HUDEP-2 (cell line): ENCODE measurements around the gene UNC5B.

Experiments
- DNase-seq, 76 experiments: peaks; one replicate each; lab custom pipeline; 2025; ENCODE audit not compliant: unreplicated experiment in 76 of 76; lab: John Stamatoyannopoulos, UW

Gene UNC5B

GRCh38 chr10:71278691-71279588 lies 66.6 kb downstream of the UNC5B start:
- DNase-seq = no peak

GRCh38 chr10:71279590-71280170 lies 67.3 kb downstream of the UNC5B start:
- DNase-seq = no peak

- DNase-seq = no peak
These were observed 67.8 kb downstream of the UNC5B start for GRCh38 chr10:71280216-71280615.

GRCh38 chr10:71280825-71281224 lies 68.5 kb downstream of the UNC5B start:
- DNase-seq = no peak

- DNase-seq = no peak
These were observed 69.4 kb downstream of the UNC5B start for GRCh38 chr10:71281646-71282322.

- no peak for DNase-seq
These were observed 69.9 kb downstream of the UNC5B start for GRCh38 chr10:71282323-71282680.

- no peak for DNase-seq
These were observed 71.0 kb downstream of the UNC5B start for GRCh38 chr10:71283410-71283809.

GRCh38 chr10:71283876-71284275 lies 71.5 kb downstream of the UNC5B start:
- DNase-seq = no peak

GRCh38 chr10:71284544-71285179 lies 72.3 kb downstream of the UNC5B start:
- no peak for DNase-seq

- peak in 8 of 76 experiments; percentile 3 to 16 (median 10) for DNase-seq
These were observed 72.8 kb downstream of the UNC5B start for GRCh38 chr10:71285180-71285545.

GRCh38 chr10:71285986-71286385 lies 73.6 kb downstream of the UNC5B start:
- DNase-seq = no peak

GRCh38 chr10:71286521-71287294 lies 74.3 kb downstream of the UNC5B start:
- no peak for DNase-seq

- DNase-seq = no peak
These were observed 75.1 kb downstream of the UNC5B start for GRCh38 chr10:71287456-71287855.

GRCh38 chr10:71288461-71288860 lies 76.1 kb downstream of the UNC5B start:
- DNase-seq = no peak

- no peak for DNase-seq
These were observed 77.2 kb downstream of the UNC5B start for GRCh38 chr10:71289421-71290130.

GRCh38 chr10:71290331-71290730 lies 78.0 kb downstream of the UNC5B start:
- no peak for DNase-seq

- no peak for DNase-seq
These were observed 78.6 kb downstream of the UNC5B start for GRCh38 chr10:71290806-71291527.

- DNase-seq = no peak
These were observed 79.1 kb downstream of the UNC5B start for GRCh38 chr10:71291528-71291900.
